ENCODE measurements around the gene PHACTR3.

PHACTR3 gene

GRCh38 chr20:59684685-59685242 lies 80.4 kb downstream of the PHACTR3 start:
- H3K4me3 ChIP-seq (ENCODE audit: low read length): no peak overlapping the region
- DNase-seq (ENCODE audit: low read depth): no peak
- TF ChIP-seq CTCF (IDR thresholded peaks at IDR 0.05; ENCODE audit: insufficient read depth, low read depth, low read length, missing control alignments): no peak

GRCh38 chr20:59686404-59687346 lies 82.3 kb downstream of the PHACTR3 start:
- no peak for TF ChIP-seq CTCF (IDR thresholded peaks at IDR 0.05; ENCODE audit: insufficient read depth, low read depth, low read length, missing control alignments)
- H3K4me3 ChIP-seq (ENCODE audit: low read length): no peak overlapping the region
- no peak for DNase-seq (ENCODE audit: low read depth)

GRCh38 chr20:59688356-59688755 lies 84.0 kb downstream of the PHACTR3 start:
- DNase-seq (ENCODE audit: low read depth): no peak
- no peak overlapping the region for H3K4me3 ChIP-seq (ENCODE audit: low read length)
- no peak for TF ChIP-seq CTCF (IDR thresholded peaks at IDR 0.05; ENCODE audit: insufficient read depth, low read depth, low read length, missing control alignments)

GRCh38 chr20:59688999-59689398 lies 84.7 kb downstream of the PHACTR3 start:
- H3K4me3 ChIP-seq (ENCODE audit: low read length): no peak overlapping the region
- no peak for TF ChIP-seq CTCF (IDR thresholded peaks at IDR 0.05; ENCODE audit: insufficient read depth, low read depth, low read length, missing control alignments)
- DNase-seq (ENCODE audit: low read depth): no peak

GRCh38 chr20:59690101-59690500 lies 85.8 kb downstream of the PHACTR3 start:
- no peak overlapping the region for H3K4me3 ChIP-seq (ENCODE audit: low read length)
- no peak for TF ChIP-seq CTCF (IDR thresholded peaks at IDR 0.05; ENCODE audit: insufficient read depth, low read depth, low read length, missing control alignments)
- DNase-seq (ENCODE audit: low read depth): no peak

GRCh38 chr20:59690976-59691375 lies 86.6 kb downstream of the PHACTR3 start:
- no peak for DNase-seq (ENCODE audit: low read depth)
- TF ChIP-seq CTCF (IDR thresholded peaks at IDR 0.05; ENCODE audit: insufficient read depth, low read depth, low read length, missing control alignments): no peak
- H3K4me3 ChIP-seq (ENCODE audit: low read length): no peak overlapping the region

Measured in epithelial cell of esophagus (primary cell).